ENCODE data around the gene AP4S1. TPM values are rescaled to one million over a fixed set of nuclear protein-coding genes. Genes with fewer than 3 reads are reported as not detected.

The AP4S1 gene
- total RNA-seq, 1 donor from 2014 or later = 7.1 TPM

DNA sequence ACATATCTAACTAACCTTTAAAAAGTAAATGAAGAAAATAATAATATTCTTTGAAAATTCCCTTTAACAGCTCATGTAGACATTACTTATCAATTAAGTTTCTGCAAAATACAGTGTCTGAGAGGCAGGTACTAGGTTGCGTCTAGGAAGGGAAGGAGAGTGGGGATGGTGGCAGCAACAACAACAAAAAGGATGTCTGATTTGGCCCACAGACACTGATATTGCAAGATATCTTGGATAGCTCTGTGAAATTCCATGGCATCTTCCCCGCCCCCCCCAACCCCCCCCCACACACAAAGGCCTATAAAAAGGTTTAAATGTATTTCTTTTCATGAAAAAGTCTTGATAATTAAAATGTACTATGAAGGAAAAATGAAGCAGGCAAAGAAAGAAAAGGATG, 41.6 kb upstream of the AP4S1 start:
- DNase-seq (no peak), ATAC-seq (no peak)
- H3K27ac ChIP-seq = no peak overlapping the region
- no peak overlapping the region for H3K4me3 ChIP-seq
- no peaks in the 10 kb centered on the region for H3K27me3 ChIP-seq
- H3K36me3 ChIP-seq = no peaks in the 10 kb centered on the region
- intact Hi-C loops (cut with DNase I) = loop anchor here (10.0 kb wide), 1 partner anchor 101 kb away; no protein-coding TSS in a partner anchor
- TF ChIP-seq, protein P1, sequence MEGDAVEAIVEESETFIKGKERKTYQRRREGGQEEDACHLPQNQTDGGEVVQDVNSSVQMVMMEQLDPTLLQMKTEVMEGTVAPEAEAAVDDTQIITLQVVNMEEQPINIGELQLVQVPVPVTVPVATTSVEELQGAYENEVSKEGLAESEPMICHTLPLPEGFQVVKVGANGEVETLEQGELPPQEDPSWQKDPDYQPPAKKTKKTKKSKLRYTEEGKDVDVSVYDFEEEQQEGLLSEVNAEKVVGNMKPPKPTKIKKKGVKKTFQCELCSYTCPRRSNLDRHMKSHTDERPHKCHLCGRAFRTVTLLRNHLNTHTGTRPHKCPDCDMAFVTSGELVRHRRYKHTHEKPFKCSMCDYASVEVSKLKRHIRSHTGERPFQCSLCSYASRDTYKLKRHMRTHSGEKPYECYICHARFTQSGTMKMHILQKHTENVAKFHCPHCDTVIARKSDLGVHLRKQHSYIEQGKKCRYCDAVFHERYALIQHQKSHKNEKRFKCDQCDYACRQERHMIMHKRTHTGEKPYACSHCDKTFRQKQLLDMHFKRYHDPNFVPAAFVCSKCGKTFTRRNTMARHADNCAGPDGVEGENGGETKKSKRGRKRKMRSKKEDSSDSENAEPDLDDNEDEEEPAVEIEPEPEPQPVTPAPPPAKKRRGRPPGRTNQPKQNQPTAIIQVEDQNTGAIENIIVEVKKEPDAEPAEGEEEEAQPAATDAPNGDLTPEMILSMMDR (IDR thresholded peaks at IDR 0.05) = no peak
- no peaks in the 10 kb centered on the region for H3K9me3 ChIP-seq
- H3K4me1 ChIP-seq = peaks cover 17% of the 10 kb centered on the region

DNA sequence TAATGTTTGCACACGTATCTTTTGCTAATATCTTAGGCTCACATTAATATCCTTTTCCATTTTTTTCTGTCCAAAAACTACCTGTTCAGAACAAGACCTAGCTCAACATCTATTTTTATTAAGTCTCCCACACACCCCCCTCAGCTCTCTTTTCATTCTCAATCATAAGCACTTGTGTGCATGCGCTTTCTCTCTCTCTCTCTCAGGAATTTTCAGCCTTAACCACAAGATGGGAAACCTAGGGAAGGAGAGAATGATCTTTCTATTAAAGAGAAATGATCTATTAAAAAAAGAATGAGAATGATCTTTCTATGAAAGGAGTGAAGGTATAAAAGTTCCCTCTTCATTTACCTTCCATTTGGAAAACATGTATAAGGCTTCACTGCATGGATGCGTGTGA, 39.7 kb upstream of the AP4S1 start:
- no peaks in the 10 kb centered on the region for H3K36me3 ChIP-seq
- DNase-seq (no peak), ATAC-seq (no peak)
- intact Hi-C loops (cut with DNase I) = loop anchor here (10.0 kb wide), 1 partner anchor 99 kb away; no protein-coding TSS in a partner anchor
- peaks cover 27% of the 10 kb centered on the region for H3K4me1 ChIP-seq
- TF ChIP-seq, protein P1 (IDR thresholded peaks at IDR 0.05) = no peak
- no peak overlapping the region for H3K27ac ChIP-seq
- H3K27me3 ChIP-seq = no peaks in the 10 kb centered on the region
- no peaks in the 10 kb centered on the region for H3K9me3 ChIP-seq
- no peak overlapping the region for H3K4me3 ChIP-seq

DNA sequence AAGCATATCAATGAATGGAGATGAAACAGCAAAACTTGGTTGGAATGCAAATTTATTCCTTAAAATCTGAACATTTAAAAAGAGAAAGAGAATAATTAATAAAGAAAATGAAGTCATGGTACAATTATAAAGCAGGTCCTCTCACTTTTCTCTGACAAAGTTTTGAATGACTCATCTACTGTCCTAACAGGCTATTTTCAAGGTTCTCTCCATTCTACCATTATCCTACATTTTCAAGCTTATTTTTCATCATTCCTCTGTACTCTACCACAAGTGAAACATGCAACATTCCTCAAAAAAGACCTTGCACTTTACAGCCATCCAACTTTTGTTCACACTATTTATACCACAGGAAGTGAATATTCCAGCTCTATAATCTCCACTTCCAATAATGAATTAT, 36.9 kb upstream of the AP4S1 start:
- ATAC-seq (no peak), DNase-seq (no peak)
- no peak overlapping the region for H3K4me3 ChIP-seq
- no peaks in the 10 kb centered on the region for H3K9me3 ChIP-seq
- no peak overlapping the region for H3K27ac ChIP-seq
- no peaks in the 10 kb centered on the region for H3K27me3 ChIP-seq
- H3K36me3 ChIP-seq = no peaks in the 10 kb centered on the region
- intact Hi-C loops (cut with DNase I) = loop anchor here (10.0 kb wide), 1 partner anchor 96 kb away; no protein-coding TSS in a partner anchor
- TF ChIP-seq, protein P1 (IDR thresholded peaks at IDR 0.05) = no peak
- H3K4me1 ChIP-seq = peaks cover 35% of the 10 kb centered on the region

DNA sequence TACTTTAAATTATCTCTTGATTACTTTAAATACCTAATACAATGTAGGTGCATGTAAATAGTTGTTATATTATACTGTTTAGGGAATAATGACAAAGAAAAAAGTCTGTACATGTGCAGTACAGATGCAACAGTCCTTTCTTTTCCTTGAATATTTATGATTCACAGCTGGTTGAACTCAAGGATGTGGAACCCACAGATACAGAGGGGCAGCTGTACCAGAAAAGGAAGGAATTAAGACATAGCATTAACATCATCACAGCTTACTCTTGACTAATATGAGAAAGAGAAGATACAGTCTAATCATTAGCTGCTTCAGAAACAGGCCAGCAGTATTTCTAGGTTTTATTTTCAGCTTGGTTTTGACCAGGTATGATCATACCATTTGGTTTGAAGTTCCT, 34.7 kb upstream of the AP4S1 start:
- Histone ChIP-seq H3K36me3 (no peaks in the 10 kb centered on the region), H3K4me3 (no peak overlapping the region), H3K27me3 (no peaks in the 10 kb centered on the region), H3K4me1 (peaks cover 52% of the 10 kb centered on the region), H3K27ac (no peak overlapping the region), H3K9me3 (no peaks in the 10 kb centered on the region)
- peak; percentile 26 for ATAC-seq
- intact Hi-C loops (cut with DNase I) = no loop called here
- no peak for DNase-seq
- TF ChIP-seq, protein P1 (IDR thresholded peaks at IDR 0.05) = no peak

DNA sequence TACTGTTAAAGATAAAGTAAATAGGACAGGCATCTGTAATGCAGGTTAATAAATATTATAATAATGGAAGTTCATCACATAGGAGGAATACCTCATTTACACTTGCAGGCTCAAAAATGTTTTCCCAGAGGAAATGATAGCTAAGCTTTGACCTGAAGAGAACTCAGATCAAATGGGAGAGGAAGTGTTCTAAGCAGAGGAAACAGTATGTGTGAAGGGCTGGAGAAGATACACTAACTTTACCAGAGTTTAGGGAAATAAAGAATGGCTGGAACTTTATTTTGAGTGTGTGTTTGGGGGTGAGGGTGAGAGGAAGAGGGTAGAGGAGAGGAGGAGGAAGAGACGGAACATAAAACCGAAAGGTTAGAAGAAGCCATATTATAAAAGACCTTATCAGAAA, 34.0 kb upstream of the AP4S1 start:
- ATAC-seq = no peak
- H3K4me1 ChIP-seq = peaks cover 48% of the 10 kb centered on the region
- intact Hi-C loops (cut with DNase I) = no loop called here

More for the DNA sequence above, 34.0 kb upstream of the AP4S1 start:
- Histone ChIP-seq H3K27me3 (no peaks in the 10 kb centered on the region), H3K27ac (no peak overlapping the region), H3K9me3 (no peaks in the 10 kb centered on the region), H3K4me3 (no peak overlapping the region), H3K36me3 (no peaks in the 10 kb centered on the region)
- DNase-seq = no peak
- TF ChIP-seq, protein P1 (IDR thresholded peaks at IDR 0.05) = no peak

Measured in upper lobe of right lung (tissue), 1 donor.